ENCODE data around the gene KISS1.

- TF ChIP-seq, protein P1, sequence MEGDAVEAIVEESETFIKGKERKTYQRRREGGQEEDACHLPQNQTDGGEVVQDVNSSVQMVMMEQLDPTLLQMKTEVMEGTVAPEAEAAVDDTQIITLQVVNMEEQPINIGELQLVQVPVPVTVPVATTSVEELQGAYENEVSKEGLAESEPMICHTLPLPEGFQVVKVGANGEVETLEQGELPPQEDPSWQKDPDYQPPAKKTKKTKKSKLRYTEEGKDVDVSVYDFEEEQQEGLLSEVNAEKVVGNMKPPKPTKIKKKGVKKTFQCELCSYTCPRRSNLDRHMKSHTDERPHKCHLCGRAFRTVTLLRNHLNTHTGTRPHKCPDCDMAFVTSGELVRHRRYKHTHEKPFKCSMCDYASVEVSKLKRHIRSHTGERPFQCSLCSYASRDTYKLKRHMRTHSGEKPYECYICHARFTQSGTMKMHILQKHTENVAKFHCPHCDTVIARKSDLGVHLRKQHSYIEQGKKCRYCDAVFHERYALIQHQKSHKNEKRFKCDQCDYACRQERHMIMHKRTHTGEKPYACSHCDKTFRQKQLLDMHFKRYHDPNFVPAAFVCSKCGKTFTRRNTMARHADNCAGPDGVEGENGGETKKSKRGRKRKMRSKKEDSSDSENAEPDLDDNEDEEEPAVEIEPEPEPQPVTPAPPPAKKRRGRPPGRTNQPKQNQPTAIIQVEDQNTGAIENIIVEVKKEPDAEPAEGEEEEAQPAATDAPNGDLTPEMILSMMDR (IDR thresholded peaks at IDR 0.05; ENCODE audit: low read length), result no peak
- TF ChIP-seq EZH2 (optimal IDR thresholded peaks at IDR 0.05; ENCODE audit: low read depth, low read length), result no peak
Measured at GRCh38 chr1:204228896-204229295, 32.6 kb upstream of the KISS1 start.

Data from MM.1S (cell line).